Right lobe of liver (tissue), 6 donors: ENCODE measurements around the gene PRDM16. TPM values are rescaled to one million over a fixed set of nuclear protein-coding genes. Genes with fewer than 3 reads are reported as not detected.
A peak's percentile ranks its signal among the peaks of the same experiment; 100 is the strongest.

Source experiments
- ATAC-seq, 4 donors: fragments of 200-7000 bp; cut with Tn5 transposase; one replicate each; pipeline ENCODE4 v1.9.1; 2020; ENCODE audit warnings: mild to moderate bottlenecking in 4 of 4, moderate library complexity in 4 of 4
- DNase-seq, 3 donors: peaks; one replicate each; pipeline ENCODE4 v3.0.0-alpha.2; 2020
- H3K27ac ChIP-seq, 3 donors: fragments of 200-600 bp; one replicate each; pipeline ENCODE4 v1.8.0; 2022
- H3K27me3 ChIP-seq, 2 donors: fragments of 200-600 bp; one replicate each; pipeline ENCODE4 v1.8.0; 2022
- H3K36me3 ChIP-seq, 4 donors: fragments of 200-600 bp; sonication (generic) in 1 of 4; one replicate each; pipeline versions ENCODE4 v1.5.1 to v1.8.0; 2017 to 2022; ENCODE audit warnings: control low read depth in 1 of 4
- H3K4me1 ChIP-seq, 4 donors: fragments of 200-600 bp; sonication (generic) in 1 of 4; one replicate each; pipeline versions ENCODE4 v1.5.1 to v1.8.0; 2017 to 2022; ENCODE audit warnings: control low read depth in 1 of 4
- H3K4me3 ChIP-seq, 3 donors: fragments of 200-600 bp; one replicate each; pipeline ENCODE4 v1.8.0; 2022
- H3K9me3 ChIP-seq, 4 donors: fragments of 200-600 bp; sonication (generic) in 1 of 4; one replicate each; pipeline versions ENCODE4 v1.5.1 to v1.8.0; 2017 to 2022; ENCODE audit warnings: control low read depth in 1 of 4
- POLR2A ChIP-seq: fragments of 450-650 bp; IDR thresholded peaks from one replicate; pipeline ENCODE4 v1.6.1; 2017; ENCODE audit warnings: antibody characterized with exemption, mild to moderate bottlenecking
- WGBS: methylation state at CpG from one replicate; pipeline ENCODE4 v1.1.6; 2018; ENCODE audit warnings: low coverage, low lambda C conversion rate; ENCODE audit not compliant: insufficient coverage; ENCODE audit errors: missing lambda C conversion rate; 5-methylcytosine and 5-hydroxymethylcytosine counted together
- intact Hi-C, 2 donors: fragments of 100-400 bp; cut with DNase I; formaldehyde crosslinking; loops; one replicate each; pipeline versions ENCODE4 v1.11.2 to v1.14.1; 2022
- total RNA-seq, 6 experiments: library from RNA; depleted of rRNA in 2 of 6; stranded (reverse); fragments of >200 nt in 2 of 6; fragmentation: NEBNext Ultra II Directional in 3 of 6; extraction: Animal tissue kit (Norgen Biotek cat#: 25700) in 3 of 6; gene quantifications; one replicate each; pipeline versions ENCODE4 v1.1.0 to v1.2.4, GENCODE V29; 2016 to 2023
- TF ChIP-seq, protein P1 (sequence below), 4 donors: fragments of 200-600 bp in 3 of 4; fragments of 450-650 bp in 1 of 4; IDR thresholded peaks; one replicate each; pipeline versions ENCODE4 v1.5.1 to v1.8.0; 2016 to 2022; ENCODE audit warnings: antibody characterized with exemption in 4 of 4, mild to moderate bottlenecking in 2 of 4
- donor health status: DM: no; HTN: yes; CAD: no.
- donor health status: DM: no; HTN: no; CAD: no.
- donor health status: DM: no; HTN: no; CAD: no.
- donor health status: DM: no; HTN: yes; CAD: no.
- donor health status: DM: no; HTN: yes; CAD: no.

PRDM16 gene
- total RNA-seq, 6 experiments from 2014 or later: 0.06 to 0.75 (median 0.28) TPM

DNA sequence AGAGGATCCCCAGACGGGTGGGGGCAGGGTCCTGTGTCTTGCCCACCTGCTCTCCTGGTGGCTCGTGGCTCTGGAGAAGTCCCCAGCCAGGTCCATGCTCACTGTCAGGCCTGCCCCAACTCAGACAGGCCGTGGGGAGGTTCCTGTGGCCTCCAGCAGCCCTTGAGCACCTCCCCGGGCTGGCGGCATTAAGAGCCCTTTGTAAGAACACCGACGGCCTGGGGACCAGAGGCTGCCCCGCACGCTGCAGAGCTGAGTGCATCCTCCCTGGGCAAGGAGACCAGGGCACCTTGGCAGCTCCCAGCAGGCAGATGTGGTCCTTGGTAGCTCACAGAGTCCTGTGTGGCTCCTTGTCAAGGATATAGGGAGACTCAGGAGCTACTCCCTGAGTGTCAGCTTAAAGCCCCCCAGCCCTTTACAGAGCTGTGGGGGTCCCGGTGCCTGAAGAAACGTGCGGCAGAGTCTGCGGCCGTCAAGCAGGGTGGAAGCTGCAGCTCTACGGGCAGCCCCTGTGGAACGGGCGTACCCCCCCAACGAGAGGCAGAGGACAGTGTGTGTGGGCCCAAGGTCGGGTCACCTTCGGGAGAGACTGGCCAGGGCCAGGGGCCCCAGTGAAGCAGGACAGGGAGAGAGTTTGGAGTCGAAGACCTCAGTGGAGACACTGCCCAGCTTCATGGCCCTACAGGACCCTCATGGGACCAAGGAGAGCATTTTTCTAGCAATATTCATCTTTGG, 118.6 kb downstream of the PRDM16 start:
- TF ChIP-seq POLR2A: no peak
- TF ChIP-seq, protein P1, sequence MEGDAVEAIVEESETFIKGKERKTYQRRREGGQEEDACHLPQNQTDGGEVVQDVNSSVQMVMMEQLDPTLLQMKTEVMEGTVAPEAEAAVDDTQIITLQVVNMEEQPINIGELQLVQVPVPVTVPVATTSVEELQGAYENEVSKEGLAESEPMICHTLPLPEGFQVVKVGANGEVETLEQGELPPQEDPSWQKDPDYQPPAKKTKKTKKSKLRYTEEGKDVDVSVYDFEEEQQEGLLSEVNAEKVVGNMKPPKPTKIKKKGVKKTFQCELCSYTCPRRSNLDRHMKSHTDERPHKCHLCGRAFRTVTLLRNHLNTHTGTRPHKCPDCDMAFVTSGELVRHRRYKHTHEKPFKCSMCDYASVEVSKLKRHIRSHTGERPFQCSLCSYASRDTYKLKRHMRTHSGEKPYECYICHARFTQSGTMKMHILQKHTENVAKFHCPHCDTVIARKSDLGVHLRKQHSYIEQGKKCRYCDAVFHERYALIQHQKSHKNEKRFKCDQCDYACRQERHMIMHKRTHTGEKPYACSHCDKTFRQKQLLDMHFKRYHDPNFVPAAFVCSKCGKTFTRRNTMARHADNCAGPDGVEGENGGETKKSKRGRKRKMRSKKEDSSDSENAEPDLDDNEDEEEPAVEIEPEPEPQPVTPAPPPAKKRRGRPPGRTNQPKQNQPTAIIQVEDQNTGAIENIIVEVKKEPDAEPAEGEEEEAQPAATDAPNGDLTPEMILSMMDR (IDR thresholded peaks at IDR 0.05): no peak
- Histone ChIP-seq H3K4me1 (no peaks in the 10 kb centered on the region), H3K36me3 (no peaks in the 10 kb centered on the region), H3K4me3 (no peak overlapping the region), H3K27me3 (no peaks in the 10 kb centered on the region), H3K9me3 (no peaks in the 10 kb centered on the region), H3K27ac (no peak overlapping the region)
- ATAC-seq (no peak), DNase-seq (no peak)
- 93% methylated on average over 4 of the region's 21 CpGs for WGBS
- intact Hi-C loops: no loop called here

DNA sequence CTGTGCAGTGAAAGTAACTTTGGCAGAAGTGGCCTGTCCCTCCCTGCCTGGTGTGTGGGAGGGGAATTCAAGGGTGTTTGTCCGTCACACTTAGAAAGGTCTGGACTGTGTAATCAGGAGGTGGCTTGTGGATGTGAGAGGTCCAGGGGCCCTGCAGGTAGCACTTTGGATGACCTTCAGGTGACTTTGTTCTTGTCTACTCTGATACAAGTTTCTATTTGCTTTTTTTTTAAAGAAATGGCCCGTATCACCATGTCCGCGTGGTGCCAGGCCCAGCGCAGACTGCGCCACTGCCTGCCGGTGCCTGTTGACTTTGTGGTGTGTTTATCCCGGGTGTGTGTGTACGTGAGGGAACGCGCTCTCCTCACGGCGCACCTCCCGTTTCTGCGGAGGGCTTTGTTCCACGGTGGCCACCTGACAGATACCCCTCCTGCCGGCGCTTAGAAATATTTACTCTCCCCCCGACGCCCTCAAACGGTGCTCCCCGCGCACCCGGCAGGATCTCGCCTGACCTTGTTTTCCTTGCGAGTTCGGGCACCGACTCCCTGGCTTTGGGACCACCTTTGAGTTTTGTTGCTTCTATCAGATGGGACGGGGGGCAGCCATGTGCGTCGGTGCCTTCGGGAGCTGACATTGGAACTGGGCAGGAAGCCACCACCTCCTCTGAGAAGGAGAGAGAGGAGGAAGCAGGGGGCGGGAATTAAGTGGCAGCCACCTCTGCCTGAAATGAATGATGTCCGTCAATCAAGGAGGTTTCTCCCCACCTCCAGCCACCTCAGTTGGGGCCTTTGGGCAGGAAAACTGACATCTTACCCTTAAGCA, 119.4 kb downstream of the PRDM16 start:
- intact Hi-C loops: no loop called here
- H3K27ac ChIP-seq: no peak overlapping the region
- TF ChIP-seq, protein P1 (IDR thresholded peaks at IDR 0.05): no peak
- no peak for TF ChIP-seq POLR2A
- H3K4me3 ChIP-seq: no peak overlapping the region
- no peaks in the 10 kb centered on the region for H3K4me1 ChIP-seq
- no peaks in the 10 kb centered on the region for H3K27me3 ChIP-seq
- 45% methylated on average over 26 of the region's 34 CpGs for WGBS
- DNase-seq (no peak), ATAC-seq (peak in 1 of 4 donors; percentile 23)
- H3K9me3 ChIP-seq: no peaks in the 10 kb centered on the region
- H3K36me3 ChIP-seq: no peaks in the 10 kb centered on the region

DNA sequence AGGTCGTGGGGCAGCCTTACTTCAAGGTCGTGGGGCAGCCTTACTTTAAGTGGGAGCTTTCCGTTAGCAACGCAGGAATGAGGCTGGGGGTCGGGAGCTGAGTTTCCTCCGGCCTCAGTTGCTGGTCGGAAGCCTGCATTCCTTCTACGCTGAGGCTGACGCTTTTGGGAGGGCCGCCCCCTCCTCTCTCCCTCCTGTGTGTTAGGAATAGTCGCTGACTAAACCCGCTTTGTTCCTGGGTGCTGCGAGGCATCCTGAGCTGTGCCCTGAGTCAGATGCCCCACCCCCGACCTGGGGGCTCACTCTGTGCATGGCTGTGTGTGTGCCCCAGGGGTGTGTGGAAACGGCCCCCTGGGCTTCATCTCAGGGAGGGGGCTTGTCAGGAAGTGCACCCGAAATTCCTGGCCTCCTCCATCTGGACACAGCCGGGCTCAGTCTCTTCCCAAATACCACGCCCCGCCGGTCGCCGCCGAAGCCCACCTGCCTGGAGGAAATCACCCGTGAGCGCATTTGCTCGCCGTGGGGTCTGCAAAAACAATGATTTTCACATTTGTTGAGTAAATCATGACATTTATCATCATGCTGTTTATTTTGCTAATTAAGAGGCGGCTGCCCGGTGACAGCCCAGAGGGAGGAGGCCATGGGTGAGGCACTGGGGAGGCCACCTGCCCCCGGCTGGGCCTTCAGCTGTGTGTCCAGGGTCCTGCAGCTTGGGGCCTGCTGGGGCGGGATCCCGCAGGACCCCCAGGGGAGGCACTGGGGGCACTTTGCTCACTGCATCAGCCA, 121.4 kb downstream of the PRDM16 start:
- ATAC-seq (no peak), DNase-seq (no peak)
- no peak overlapping the region for H3K4me3 ChIP-seq
- H3K27me3 ChIP-seq: no peaks in the 10 kb centered on the region
- TF ChIP-seq, protein P1 (IDR thresholded peaks at IDR 0.05): no peak
- TF ChIP-seq POLR2A: no peak
- H3K9me3 ChIP-seq: no peaks in the 10 kb centered on the region
- WGBS: 73% methylated on average over 14 of the region's 32 CpGs
- no peaks in the 10 kb centered on the region for H3K4me1 ChIP-seq
- H3K36me3 ChIP-seq: no peaks in the 10 kb centered on the region
- H3K27ac ChIP-seq: no peak overlapping the region
- intact Hi-C loops: no loop called here

DNA sequence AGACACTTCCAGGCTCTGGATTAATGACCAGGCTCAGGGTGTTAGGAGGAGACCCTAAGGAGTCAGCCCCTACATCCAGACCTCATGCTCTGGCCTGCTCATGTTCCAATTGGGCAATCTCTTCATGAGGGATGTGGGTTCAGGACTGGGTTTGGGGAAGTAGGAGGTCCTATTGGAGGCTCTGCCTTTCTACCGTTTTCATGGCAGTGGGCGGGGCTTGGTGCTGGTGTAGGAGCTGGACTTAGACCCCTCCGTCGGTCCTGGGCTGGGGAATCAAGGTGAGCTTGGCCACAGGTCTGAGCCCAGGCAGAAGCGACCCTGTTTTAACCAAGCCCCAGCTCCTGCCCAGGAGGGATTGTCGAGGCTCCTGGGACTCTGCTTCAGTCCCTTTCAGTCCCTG, 123.4 kb downstream of the PRDM16 start:
- intact Hi-C loops: no loop called here
- Histone ChIP-seq H3K4me1 (no peaks in the 10 kb centered on the region), H3K9me3 (no peaks in the 10 kb centered on the region), H3K4me3 (no peak overlapping the region), H3K27ac (no peak overlapping the region), H3K36me3 (no peaks in the 10 kb centered on the region), H3K27me3 (no peaks in the 10 kb centered on the region)
- no CpG with 5 or more reads among the region's 6 CpGs for WGBS
- TF ChIP-seq, protein P1 (IDR thresholded peaks at IDR 0.05): no peak
- TF ChIP-seq POLR2A: no peak
- DNase-seq (no peak), ATAC-seq (peak in 1 of 4 donors; percentile 9)
